Ecto neural progenitor cell (in vitro differentiated cells): ENCODE measurements around the gene ODAPH.

Experiments used
- DNase-seq: peaks from one replicate; pipeline ENCODE4 v3.0.0-alpha.2; 2018; ENCODE audit warnings: low spot score

Gene ODAPH

GRCh38 chr4:75544870-75545269, 11.0 kb upstream of the ODAPH start:
- no peak for DNase-seq

DNA sequence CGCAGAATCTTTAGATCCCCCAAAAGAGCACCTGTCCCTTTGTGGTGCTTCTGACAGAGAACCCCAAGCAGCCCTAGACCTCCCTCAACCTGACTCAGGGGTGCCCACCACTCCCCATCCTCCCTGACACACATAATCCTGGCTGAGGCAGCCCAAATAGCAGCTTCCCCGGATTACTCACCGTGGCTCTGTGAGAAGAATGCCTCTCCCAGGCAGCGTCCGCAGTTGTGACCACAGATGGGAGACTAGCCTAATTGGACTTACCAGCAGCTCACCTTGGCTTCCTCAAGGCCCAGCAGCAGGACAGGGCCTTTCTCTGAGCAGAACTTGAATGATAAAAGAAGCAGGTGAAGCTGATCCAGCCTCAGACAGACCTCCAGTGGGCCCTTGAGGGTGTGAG, 10.3 kb upstream of the ODAPH start:
- DNase-seq = no peak

DNA sequence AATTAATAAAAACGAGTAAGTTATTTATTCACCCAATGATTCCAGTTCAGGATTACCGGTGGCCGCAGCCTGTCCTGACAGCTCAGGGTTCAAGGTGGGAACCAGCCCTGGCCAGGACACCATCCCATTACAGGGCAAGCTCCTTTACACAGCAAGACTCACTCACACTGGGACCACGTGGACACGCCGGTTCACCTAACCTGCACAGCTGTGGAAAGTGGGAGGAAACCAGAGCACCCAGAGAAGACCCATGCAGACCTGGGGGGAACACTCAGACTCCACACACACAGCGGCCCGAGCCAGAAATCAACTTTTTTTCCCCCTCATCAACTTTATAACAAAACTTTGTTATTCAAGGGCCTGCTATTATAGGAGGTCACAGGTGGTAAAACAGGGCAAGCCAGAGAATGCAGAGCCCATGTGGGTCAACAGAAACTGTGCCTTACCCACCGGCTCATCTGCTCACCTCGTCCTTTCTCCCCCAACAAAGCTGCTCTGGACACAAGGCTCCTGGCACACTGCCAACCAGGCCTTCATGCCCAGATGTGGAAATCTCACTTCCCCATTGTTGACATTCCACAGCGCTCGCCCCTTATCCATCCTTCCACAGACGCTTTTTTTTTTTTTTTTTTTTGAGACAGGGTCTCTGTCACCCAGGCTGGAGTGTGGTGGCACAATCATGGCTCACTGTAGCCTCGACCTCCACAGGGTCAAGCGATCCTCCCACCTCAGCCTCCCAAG, 8.0 kb upstream of the ODAPH start:
- no peak for DNase-seq

- no peak for DNase-seq
Observed at GRCh38 chr4:75549019-75549418, 6.8 kb upstream of the ODAPH start.

DNA sequence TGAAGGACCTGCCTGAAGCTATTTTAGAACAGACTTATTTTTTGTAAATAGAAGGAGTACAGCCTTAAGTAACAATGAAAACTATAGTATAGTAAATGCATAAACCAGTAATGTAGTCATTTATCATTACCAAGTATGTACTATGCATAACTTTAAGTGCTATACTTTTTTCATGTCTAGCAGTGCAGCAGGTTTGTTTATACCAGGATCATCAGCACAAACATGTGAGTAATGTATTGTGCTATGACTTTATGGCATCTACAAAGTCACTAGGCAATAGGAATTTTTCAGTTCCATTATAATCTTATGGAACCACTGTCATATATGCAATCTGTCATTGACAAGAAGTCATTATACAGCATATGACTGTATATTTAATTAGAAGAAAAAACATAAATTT, 3.4 kb upstream of the ODAPH start:
- DNase-seq = no peak

- no peak for DNase-seq
Observed at GRCh38 chr4:75557696-75558095, 1.8 kb downstream of the ODAPH start.

- DNase-seq = no peak
Observed at GRCh38 chr4:75561789-75562188, 5.9 kb downstream of the ODAPH start.

- DNase-seq = no peak
Observed at GRCh38 chr4:75564023-75564422, 8.2 kb downstream of the ODAPH start.

- DNase-seq = no peak
Observed at GRCh38 chr4:75565481-75565880, 9.6 kb downstream of the ODAPH start.

GRCh38 chr4:75566911-75567310, 11.0 kb downstream of the ODAPH start:
- DNase-seq = no peak

- no peak for DNase-seq
Observed at GRCh38 chr4:75567725-75568124, 11.9 kb downstream of the ODAPH start.

DNA sequence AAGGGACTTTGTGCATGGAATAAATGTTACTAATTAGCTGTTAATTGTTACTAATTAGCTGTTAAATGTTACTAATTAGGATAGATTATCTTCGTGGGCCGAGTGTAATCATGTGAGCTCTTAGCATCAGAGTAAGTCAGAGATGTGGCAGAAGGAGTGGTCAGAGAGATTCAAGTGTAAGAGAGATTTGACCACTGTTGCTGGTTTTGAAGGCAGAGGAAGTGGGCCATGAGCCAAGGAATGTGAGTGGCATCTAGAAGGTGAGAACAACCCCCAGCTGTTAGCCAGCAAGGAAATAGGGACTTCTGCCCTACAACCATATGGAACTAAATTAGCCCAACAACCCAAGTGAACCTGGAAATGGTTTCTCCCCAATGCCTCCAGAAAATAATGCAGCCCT, 28.2 kb downstream of the ODAPH start:
- no peak for DNase-seq

DNA sequence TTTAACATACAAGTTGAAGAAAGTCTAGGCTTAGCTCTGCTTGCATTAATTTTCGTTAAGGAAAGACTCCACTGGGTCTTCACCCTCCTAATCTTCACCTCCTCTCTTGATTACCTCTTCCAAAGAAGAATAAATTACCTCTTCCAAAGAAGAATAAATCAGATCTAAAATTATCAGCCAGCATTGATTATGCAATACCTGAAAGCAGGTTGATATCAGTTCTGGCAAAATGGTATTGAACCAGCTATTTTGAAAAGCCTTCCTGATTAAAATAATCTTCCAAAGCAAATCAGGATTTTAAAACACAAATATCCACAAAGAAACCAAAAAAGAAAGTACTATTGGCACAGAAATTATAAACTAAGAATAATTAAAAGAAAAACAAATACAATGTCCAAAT, 37.5 kb downstream of the ODAPH start:
- no peak for DNase-seq

DNA sequence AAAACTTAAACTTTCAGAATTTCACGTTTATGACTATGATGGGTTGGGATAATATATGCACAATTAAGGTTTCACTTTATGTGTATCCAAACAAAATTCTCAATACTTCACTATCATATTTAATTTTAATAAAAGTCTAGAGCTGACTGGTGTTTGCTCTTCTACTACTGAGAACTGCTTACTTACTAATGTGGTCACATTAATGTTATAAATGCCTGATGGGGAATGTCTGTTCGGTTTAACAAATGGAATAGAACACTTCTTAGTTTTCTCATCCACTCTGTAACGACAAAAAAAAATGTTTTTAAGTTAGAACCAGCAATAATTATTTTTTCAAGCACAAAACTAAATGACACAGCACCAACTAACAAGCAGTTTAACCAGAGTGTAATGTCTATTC, 40.2 kb downstream of the ODAPH start:
- DNase-seq = no peak

DNA sequence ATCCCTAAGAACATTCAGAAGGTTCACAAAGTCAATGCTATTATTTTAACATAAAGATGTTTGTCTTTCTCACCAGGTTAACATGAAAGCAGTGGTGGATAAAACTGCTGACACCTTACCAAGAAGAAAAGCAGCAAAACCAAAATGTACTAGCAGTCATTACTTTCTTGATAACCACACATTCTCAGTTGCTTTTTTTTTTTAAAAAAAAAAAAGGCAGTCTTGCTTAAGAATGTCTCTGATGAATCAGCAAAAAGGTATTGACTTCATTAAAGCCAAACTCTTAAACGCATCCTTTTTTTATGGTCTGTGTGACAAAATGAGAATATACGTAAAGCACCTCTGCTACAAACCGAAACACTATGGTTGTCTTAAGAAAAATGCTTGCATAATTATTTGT, 42.5 kb downstream of the ODAPH start:
- no peak for DNase-seq

GRCh38 chr4:75599647-75600046, 43.8 kb downstream of the ODAPH start:
- no peak for DNase-seq

DNA sequence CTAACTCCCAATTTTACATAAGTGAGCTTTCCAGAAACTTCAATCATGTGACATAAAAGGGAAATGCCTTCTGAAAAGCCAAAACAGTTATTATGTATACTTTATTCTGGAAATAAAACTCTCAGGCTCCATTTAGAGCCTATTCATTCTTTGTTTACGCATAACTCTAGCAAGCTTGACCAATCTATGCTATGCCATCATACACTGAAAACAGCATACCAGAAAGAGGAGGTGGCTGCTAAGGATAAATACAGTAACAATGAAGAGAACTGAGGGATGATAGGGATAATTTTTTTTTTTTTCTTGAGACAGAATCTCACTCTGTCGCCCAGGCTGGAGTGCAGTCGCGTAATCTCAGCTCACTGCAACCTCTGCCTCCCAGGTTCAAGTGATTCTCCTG, 50.1 kb downstream of the ODAPH start:
- no peak for DNase-seq

- DNase-seq = no peak
Observed at GRCh38 chr4:75612306-75612705, 56.4 kb downstream of the ODAPH start.
